HG02623 (cell line): ENCODE results near the gene C1QTNF9.
"Not testable (repeated sequence)": the region's sequence is repeated elsewhere in the genome, so short reads cannot be mapped to it uniquely, and the experiment has no call there.

Experiments
- ATAC-seq: cut with Tn5 transposase; IDR thresholded peaks from one replicate; pipeline ENCODE4 v1.9.1; 2021; ENCODE audit warnings: moderate library complexity; ENCODE audit not compliant: unreplicated experiment

The C1QTNF9 gene

DNA sequence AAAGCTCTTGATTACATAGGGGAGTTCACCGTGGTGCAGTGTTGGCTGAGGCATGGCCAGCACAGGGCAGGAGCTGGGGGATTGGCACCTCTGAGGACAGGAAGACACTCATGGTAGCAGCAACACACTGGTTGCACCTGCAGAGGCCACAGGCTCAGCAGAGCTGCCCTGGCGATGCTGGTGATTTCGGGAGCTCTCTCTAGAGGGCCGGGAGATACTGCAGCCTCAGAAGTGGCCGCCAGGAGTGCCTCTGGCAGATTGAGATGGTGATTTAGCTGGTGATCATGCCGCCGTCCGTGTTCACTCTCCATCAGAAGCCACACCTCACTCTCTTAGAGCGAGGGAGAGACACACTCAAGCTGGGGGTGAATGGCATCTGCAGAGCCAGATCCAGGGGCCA is 49.9 kb downstream of the C1QTNF9 start:
- not testable (repeated sequence) for ATAC-seq

DNA sequence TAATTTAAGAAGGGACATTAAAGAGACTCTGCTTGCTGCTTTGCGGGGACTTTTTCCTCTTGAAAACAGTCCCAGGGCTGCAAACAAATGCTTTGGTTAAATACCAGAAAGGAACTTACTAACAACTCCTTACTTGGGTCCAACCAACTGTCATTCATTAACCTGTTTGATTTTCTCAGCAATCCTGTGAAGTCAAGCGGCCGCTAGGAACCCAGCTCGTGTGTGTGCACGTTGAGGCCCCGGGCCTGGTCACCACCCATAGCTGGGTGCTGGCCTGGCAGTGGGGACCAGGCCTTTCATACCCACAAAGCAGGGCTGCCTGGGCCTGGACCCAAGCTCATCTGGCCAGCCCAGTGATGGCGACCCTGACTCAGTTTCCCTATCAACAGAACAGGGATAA is 50.7 kb downstream of the C1QTNF9 start:
- ATAC-seq: no peak

- no peak for ATAC-seq
Observed at GRCh38 chr13:24361113-24361512, 51.7 kb downstream of the C1QTNF9 start.

- ATAC-seq: no peak
Observed at GRCh38 chr13:24361852-24362366, 52.5 kb downstream of the C1QTNF9 start.

DNA sequence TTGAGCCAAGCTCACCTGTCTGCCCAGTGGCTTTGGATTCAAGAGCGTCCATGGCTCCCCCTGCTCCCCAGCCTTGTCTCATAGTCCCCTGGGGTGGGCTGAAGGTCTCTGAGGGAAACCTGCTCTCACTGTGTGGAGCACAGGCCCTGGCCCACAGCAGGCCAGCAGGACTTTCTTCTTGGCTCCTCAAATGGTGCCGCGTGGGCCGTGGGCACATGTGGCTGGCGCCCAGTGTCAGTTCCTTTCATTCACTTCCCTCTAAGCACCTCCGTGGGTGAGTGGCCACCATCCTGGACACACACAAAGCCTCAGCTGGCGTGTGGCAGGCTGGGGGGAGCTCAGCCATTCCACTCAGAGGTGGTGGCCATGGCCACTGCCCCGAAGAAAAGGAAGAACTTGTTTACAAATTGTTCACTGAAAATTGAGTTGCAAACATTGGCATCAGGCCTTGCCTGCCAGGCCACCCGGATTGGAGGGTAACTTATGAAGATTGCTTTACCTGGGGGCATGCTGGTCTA is 53.1 kb downstream of the C1QTNF9 start:
- no peak for ATAC-seq

DNA sequence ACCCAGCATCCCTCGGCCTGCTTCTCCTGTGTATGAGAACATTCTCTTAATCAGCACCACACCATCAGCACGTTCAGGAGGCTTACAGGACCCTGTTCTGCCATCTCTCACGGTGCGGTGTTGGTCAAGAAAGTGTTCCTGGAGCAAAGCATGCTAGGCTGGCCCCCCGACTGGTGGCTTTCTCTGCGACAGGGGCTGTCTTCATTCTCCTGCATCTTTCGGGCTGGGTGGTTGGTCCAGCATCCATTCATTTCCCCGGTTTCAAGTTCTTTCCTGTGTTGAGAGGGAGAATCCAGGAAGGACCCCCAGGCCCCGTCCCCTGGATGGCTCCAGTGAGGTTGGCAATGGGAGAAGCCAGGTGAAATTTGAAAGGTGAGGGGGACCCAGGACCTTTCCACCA is 55.8 kb downstream of the C1QTNF9 start:
- no peak for ATAC-seq

GRCh38 chr13:24366315-24366714 is 56.9 kb downstream of the C1QTNF9 start:
- not testable (repeated sequence) for ATAC-seq

GRCh38 chr13:24371273-24371672 is 61.9 kb downstream of the C1QTNF9 start:
- not testable (repeated sequence) for ATAC-seq
